Hepatocyte (in vitro differentiated cells): ENCODE measurements around the gene BCAS4.

Experiments
- CTCF ChIP-seq: fragments of 200-600 bp; sonication (generic); IDR thresholded peaks from 2 replicates; pipeline ENCODE4 v1.5.1; 2016; ENCODE audit warnings: antibody characterized with exemption, mild to moderate bottlenecking; ENCODE audit not compliant: poor library complexity
- EZH2 ChIP-seq: fragments of 200-600 bp; sonication (generic); IDR thresholded peaks from 2 replicates; pipeline ENCODE4 v1.6.1; 2016; ENCODE audit warnings: antibody characterized with exemption, mild to moderate bottlenecking, borderline replicate concordance
- EZH2phosphoT487 ChIP-seq: fragments of 200-600 bp; sonication (generic); IDR thresholded peaks from one replicate; pipeline ENCODE4 v1.6.1; 2018; ENCODE audit warnings: antibody characterized with exemption, mild to moderate bottlenecking, low read depth, moderate library complexity; ENCODE audit not compliant: unreplicated experiment, severe bottlenecking

GRCh38 chr20:50858525-50858924 is 63.7 kb downstream of the BCAS4 start:
- TF ChIP-seq CTCF = no peak
- TF ChIP-seq EZH2phosphoT487 = no peak
- TF ChIP-seq EZH2 = no peak
